GM12878 (cell line): ENCODE results near the gene GRIA4. TPM values are rescaled to one million over a fixed set of nuclear protein-coding genes. Genes with fewer than 3 reads are reported as not detected.

ENCODE experiments used
- ATAC-seq: fragments of 200-7000 bp; cut with Tn5 transposase; 3 replicates; pipeline ENCODE4 v1.9.1; 2020; ENCODE audit warnings: mild to moderate bottlenecking, moderate library complexity
- BruUV-seq: library from RNA; stranded (reverse); fragments of 400-500 nt; replicated peaks from 2 replicates; lab custom pipeline; 2021; lab: Mats Ljungman, UMichigan
- CTCF ChIA-PET: fragments of 300-600 bp; sonication (Branson Sonifier 250); formaldehyde crosslinking; extraction: SDS; loops from one replicate; lab custom pipeline; 2021; ENCODE audit warnings: inconsistent platforms; lab: Yijun Ruan, JAX
- POLR2A ChIA-PET: fragments of 350-600 bp; formaldehyde crosslinking; extraction: SDS; loops from one replicate; lab custom pipeline; 2021; ENCODE audit warnings: inconsistent platforms; lab: Charles Lee
- RAD21 ChIA-PET: fragments of 300-600 bp; sonication (Branson Sonifier 250); formaldehyde crosslinking; loops from one replicate; lab custom pipeline; 2023; ENCODE audit warnings: antibody characterized with exemption; ENCODE audit not compliant: unreplicated experiment; lab: Charles Lee
- SMC1A ChIA-PET: fragments of 300-600 bp; sonication (Branson Sonifier 250); formaldehyde crosslinking; loops from one replicate; lab custom pipeline; 2023; ENCODE audit not compliant: unreplicated experiment, uncharacterized antibody; lab: Charles Lee
- DNase-seq: peaks from one replicate; pipeline ENCODE4 v3.0.0-alpha.2; 2011; ENCODE audit warnings: low read depth, low spot score
- FAIRE-seq: peaks from 3 replicates; lab custom pipeline; 2011; peaks lifted over from hg19 to GRCh38; lab: Jason Lieb, UNC
- H2AFZ ChIP-seq: 2 replicates; pipeline ENCODE4 v1.6.0; 2011; ENCODE audit warnings: low read depth, low read length, control low read depth; ENCODE audit not compliant: control insufficient read depth
- H3K27ac ChIP-seq: 2 replicates; pipeline ENCODE4 v1.5.1; 2011; ENCODE audit warnings: control low read depth; ENCODE audit not compliant: control insufficient read depth, insufficient read depth
- H3K27me3 ChIP-seq, 2 experiments: replicated peaks in 1 of 2; 2 replicates each; pipeline versions ENCODE4 v1.6.0 to v1.6.1; 2011; ENCODE audit warnings: low read length in 1 of 2; ENCODE audit not compliant: control insufficient read depth in 2 of 2, insufficient read depth in 2 of 2
- H3K36me3 ChIP-seq, 2 experiments: 2 replicates each; pipeline ENCODE4 v1.5.1; 2011; ENCODE audit warnings: low read length in 1 of 2; ENCODE audit not compliant: control insufficient read depth in 2 of 2, insufficient read depth in 2 of 2
- H3K4me1 ChIP-seq: 2 replicates; pipeline ENCODE4 v1.6.1; 2011; ENCODE audit warnings: mild to moderate bottlenecking, low read length, moderate library complexity, mixed read lengths; ENCODE audit not compliant: control insufficient read depth, insufficient read depth
- H3K4me2 ChIP-seq: 2 replicates; pipeline ENCODE4 v1.6.0; 2011; ENCODE audit warnings: control low read depth; ENCODE audit not compliant: control insufficient read depth, insufficient read depth
- H3K4me3 ChIP-seq: fragments of 200-600 bp; sonication (generic); 2 replicates; pipeline ENCODE4 v1.5.1; 2016
- H3K79me2 ChIP-seq: 2 replicates; pipeline ENCODE4 v1.6.0; 2011; ENCODE audit warnings: low read length; ENCODE audit not compliant: control insufficient read depth, insufficient read depth
- H3K9ac ChIP-seq: 2 replicates; pipeline ENCODE4 v1.8.0; 2011; ENCODE audit warnings: low read length, control low read depth, mixed read lengths; ENCODE audit not compliant: control insufficient read depth, insufficient read depth
- H3K9me3 ChIP-seq: replicated peaks from 3 replicates; pipeline ENCODE4 v1.5.1; 2011; ENCODE audit warnings: mild to moderate bottlenecking, low read length; ENCODE audit not compliant: control insufficient read depth, insufficient read depth
- H4K20me1 ChIP-seq: 2 replicates; pipeline ENCODE4 v1.6.0; 2011; ENCODE audit not compliant: control insufficient read depth, insufficient read depth
- ATF7 ChIP-seq: fragments of 450-650 bp; IDR thresholded peaks from 2 replicates; pipeline ENCODE4 v1.6.1; 2016; ENCODE audit warnings: low read depth, mild to moderate bottlenecking
- CEBPZ ChIP-seq: fragments of 150-350 bp; IDR thresholded peaks from 2 replicates; pipeline ENCODE4 v1.6.1; 2016; ENCODE audit warnings: low read depth, low read length
- GATAD2B ChIP-seq: fragments of 450-650 bp; conservative IDR thresholded peaks from 2 replicates; pipeline ENCODE4 v1.6.1; 2017; ENCODE audit warnings: low read depth, mild to moderate bottlenecking, moderate library complexity
- IRF4 ChIP-seq: IDR thresholded peaks from 2 replicates; pipeline ENCODE4 v1.6.1; 2011; ENCODE audit warnings: low read depth, low read length
- MXI1 ChIP-seq: fragments of 150-350 bp; IDR thresholded peaks from 2 replicates; pipeline ENCODE4 v1.6.1; 2011; ENCODE audit warnings: low read depth, mild to moderate bottlenecking, inconsistent platforms, low read length, improper control_type of control experiment
- NR2C2 ChIP-seq: IDR thresholded peaks from 2 replicates; pipeline ENCODE4 v1.6.1; 2011; ENCODE audit warnings: borderline replicate concordance, low read depth; ENCODE audit not compliant: control insufficient read depth, insufficient read length
- ZNF24 ChIP-seq: fragments of 450-650 bp; IDR thresholded peaks from 2 replicates; pipeline ENCODE4 v1.6.1; 2017; ENCODE audit warnings: antibody characterized with exemption, mild to moderate bottlenecking
- WGBS: methylation state at CpG from one replicate; pipeline ENCODE4 v1.1.6; 2016; ENCODE audit warnings: low lambda C conversion rate; ENCODE audit not compliant: insufficient replicate concordance, insufficient coverage; ENCODE audit errors: missing lambda C conversion rate; 5-methylcytosine and 5-hydroxymethylcytosine counted together
- in situ Hi-C: fragments of 300-500 bp; cut with MboI; formaldehyde crosslinking; loops from 9 replicates; pipeline ENCODE4 v1.14.3; 2018; ENCODE audit warnings: mixed read lengths
- intact Hi-C: fragments of 100-400 bp; cut with micrococcal nuclease; formaldehyde crosslinking; loops from one replicate; pipeline ENCODE4 v1.14.2; 2022; ENCODE audit not compliant: unreplicated experiment
- polyA plus RNA-seq, 11 experiments: library from polyadenylated mRNA; depleted of rRNA in 4 of 11; unstranded in 6 of 11; stranded (reverse) in 5 of 11; fragments of >200 nt; fragmentation: Nextera tagmentation in 4 of 11; fragmentation: Illumina TruSeq in 1 of 11; extraction: Ambion mirVana in 4 of 11; extraction: Trizol in 1 of 11; gene quantifications; 1 replicate in 1 of 11; 2 replicates in 10 of 11; pipeline versions ENCODE4 v1.2.1 to v1.2.3, GENCODE V29; 2011 to 2016; ENCODE audit warnings: inconsistent platforms in 2 of 11, missing spikeins in 2 of 11, low read depth in 1 of 11
- total RNA-seq, 4 experiments: library from RNA; depleted of rRNA in 3 of 4; stranded (reverse); fragments of >200 nt in 3 of 4; fragmentation: Illumina TruSeq in 1 of 4; extraction: Trizol in 1 of 4; gene quantifications; 2 replicates each; pipeline versions ENCODE4 v1.2.1 to v1.2.3, GENCODE V29; 2013 to 2021
- TF ChIP-seq, protein P1 (sequence below): fragments of 450-650 bp; IDR thresholded peaks from 2 replicates; pipeline ENCODE4 v1.6.1; 2017; ENCODE audit warnings: low read depth, mild to moderate bottlenecking, moderate library complexity
- TF ChIP-seq, protein P2 (sequence below): fragments of 450-650 bp; IDR thresholded peaks from 2 replicates; pipeline ENCODE4 v1.6.1; 2017; ENCODE audit warnings: mild to moderate bottlenecking, moderate library complexity

Gene GRIA4
- total and polyA plus RNA-seq, 10 of the 15 experiments (the other 5 are each of a cell fraction or from before 2014, with no cell fraction given): 0.04 TPM; not detected in 9

DNA sequence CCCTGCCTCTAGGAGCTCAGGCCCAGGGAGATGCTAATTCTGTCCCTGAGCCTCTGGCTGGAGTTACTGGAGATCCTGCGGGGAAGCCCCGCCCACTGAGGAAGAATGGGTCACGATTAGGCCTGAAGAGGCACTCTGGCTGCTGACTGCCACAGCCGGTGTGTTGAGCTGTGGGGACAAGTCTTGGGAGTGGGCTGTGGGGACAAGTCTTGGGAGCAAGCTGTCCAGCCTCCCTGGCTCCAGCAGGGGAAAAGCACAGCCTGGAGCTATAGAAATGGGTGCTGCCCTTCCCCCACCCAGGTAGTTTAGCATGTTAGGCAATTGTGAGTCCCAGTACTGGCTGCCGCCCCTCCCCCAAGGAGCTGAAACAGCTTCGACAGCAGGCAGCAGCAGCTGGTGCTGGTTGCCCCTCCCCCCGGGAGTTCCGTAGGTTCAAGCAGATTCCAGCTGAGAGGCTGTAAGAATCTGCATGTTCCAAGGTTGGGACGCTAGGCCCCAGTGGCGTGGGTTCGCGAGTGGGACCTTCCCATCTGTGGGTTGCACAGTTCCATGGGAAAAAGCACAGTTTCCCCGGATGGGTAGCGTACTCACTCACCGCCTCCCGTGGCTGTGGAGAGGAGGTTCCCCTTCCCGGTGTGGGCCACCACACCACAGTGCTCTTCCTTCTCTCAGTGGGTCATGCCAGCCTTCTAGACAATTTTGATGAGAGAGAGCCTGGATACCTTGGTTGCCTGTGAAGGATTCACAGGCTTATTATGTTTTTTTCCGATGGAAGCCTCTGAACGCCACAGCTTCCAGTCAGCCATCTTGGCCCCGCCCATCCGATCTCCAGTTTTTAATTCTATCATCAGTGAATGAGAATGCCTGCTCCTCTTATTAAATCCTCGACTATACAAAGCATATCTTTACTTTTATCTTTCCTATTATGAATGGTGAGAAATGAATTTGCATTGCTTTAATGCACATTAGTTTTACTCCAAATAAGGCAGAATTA lies 350.7 kb downstream of the GRIA4 start:
- no peak for FAIRE-seq
- WGBS: 74% methylated on average over 21 of the region's 22 CpGs
- Histone ChIP-seq H3K4me1 (no peaks in the 10 kb centered on the region), H3K36me3 (no peaks in the 10 kb centered on the region), H3K27ac (no peak overlapping the region), H3K9me3 (no peaks in the 10 kb centered on the region), H3K27me3 (no peaks in the 10 kb centered on the region), H3K4me2 (no peak overlapping the region), H2AFZ (no peak overlapping the region), H4K20me1 (no peaks in the 10 kb centered on the region), H3K4me3 (no peak overlapping the region), H3K79me2 (no peaks in the 10 kb centered on the region), H3K9ac (no peak overlapping the region)
- ChIA-PET SMC1A (no interaction called here), CTCF (no interaction called here), POLR2A (no interaction called here), RAD21 (no interaction called here)
- intact Hi-C loops (no loop called here), in situ Hi-C loops (no loop called here)
- no peak for DNase-seq
- ATAC-seq: no peak
- BruUV-seq: no TSS peak
- TF ChIP-seq, protein P1, sequence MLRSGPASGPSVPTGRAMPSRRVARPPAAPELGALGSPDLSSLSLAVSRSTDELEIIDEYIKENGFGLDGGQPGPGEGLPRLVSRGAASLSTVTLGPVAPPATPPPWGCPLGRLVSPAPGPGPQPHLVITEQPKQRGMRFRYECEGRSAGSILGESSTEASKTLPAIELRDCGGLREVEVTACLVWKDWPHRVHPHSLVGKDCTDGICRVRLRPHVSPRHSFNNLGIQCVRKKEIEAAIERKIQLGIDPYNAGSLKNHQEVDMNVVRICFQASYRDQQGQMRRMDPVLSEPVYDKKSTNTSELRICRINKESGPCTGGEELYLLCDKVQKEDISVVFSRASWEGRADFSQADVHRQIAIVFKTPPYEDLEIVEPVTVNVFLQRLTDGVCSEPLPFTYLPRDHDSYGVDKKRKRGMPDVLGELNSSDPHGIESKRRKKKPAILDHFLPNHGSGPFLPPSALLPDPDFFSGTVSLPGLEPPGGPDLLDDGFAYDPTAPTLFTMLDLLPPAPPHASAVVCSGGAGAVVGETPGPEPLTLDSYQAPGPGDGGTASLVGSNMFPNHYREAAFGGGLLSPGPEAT: no peak
- TF ChIP-seq GATAD2B: no peak
- TF ChIP-seq NR2C2: no peak
- TF ChIP-seq, protein P2, sequence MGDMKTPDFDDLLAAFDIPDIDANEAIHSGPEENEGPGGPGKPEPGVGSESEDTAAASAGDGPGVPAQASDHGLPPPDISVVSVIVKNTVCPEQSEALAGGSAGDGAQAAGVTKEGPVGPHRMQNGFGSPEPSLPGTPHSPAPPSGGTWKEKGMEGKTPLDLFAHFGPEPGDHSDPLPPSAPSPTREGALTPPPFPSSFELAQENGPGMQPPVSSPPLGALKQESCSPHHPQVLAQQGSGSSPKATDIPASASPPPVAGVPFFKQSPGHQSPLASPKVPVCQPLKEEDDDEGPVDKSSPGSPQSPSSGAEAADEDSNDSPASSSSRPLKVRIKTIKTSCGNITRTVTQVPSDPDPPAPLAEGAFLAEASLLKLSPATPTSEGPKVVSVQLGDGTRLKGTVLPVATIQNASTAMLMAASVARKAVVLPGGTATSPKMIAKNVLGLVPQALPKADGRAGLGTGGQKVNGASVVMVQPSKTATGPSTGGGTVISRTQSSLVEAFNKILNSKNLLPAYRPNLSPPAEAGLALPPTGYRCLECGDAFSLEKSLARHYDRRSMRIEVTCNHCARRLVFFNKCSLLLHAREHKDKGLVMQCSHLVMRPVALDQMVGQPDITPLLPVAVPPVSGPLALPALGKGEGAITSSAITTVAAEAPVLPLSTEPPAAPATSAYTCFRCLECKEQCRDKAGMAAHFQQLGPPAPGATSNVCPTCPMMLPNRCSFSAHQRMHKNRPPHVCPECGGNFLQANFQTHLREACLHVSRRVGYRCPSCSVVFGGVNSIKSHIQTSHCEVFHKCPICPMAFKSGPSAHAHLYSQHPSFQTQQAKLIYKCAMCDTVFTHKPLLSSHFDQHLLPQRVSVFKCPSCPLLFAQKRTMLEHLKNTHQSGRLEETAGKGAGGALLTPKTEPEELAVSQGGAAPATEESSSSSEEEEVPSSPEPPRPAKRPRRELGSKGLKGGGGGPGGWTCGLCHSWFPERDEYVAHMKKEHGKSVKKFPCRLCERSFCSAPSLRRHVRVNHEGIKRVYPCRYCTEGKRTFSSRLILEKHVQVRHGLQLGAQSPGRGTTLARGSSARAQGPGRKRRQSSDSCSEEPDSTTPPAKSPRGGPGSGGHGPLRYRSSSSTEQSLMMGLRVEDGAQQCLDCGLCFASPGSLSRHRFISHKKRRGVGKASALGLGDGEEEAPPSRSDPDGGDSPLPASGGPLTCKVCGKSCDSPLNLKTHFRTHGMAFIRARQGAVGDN: no peak
- no peak for TF ChIP-seq CEBPZ
- no peak for TF ChIP-seq ZNF24
- no peak for TF ChIP-seq ATF7
- TF ChIP-seq IRF4: no peak
- TF ChIP-seq MXI1: no peak
